ENCODE measurements around the gene GRIP2. TPM values are rescaled to one million over a fixed set of nuclear protein-coding genes. Genes with fewer than 3 reads are reported as not detected.

The GRIP2 gene
- total RNA-seq, 3 donors from 2014 or later, result 0.70 to 2.2 (median 1.6) TPM

DNA sequence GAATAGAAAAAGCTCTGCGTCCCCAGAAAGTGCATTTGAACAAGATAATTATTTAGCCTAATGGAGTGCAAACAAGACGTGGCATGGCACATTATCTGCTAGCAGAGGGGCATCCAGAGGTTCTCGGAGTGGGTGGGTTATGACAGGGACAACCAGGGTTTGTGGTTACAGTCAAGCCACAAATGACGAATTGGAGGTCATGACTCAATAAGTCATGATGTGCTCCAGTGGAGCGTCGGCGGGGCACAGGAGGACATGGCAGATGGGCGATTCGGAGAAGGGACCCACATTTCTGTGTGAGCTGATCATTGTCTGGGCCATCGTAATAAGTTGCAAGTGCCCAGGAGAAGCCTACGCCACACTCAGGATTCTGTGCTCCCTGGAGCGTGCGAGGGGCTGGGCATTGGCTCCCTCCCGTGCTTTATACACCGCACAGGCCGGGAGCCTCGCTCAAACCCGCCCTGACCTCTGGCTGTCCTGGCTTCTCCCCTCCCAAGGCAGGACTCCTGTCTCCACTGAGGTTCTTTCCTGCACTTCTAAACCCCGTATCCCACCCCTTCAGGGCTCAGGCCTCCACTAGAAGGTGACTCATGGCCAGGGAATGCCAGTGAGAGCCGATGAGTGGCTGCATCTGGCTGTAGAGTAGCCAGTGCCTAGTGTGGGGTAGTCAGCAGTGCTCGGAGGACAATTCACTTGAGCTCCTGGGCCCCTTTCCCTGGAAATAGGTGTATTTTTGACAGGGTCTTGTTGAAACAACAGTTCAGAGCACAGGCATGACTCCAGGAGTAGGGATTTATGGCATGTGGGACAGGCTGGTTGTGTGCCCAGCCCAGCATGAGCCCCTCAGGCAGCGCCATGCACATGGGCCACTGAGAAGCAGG is 67.4 kb downstream of the GRIP2 start:
- DNase-seq (peak in 1 of 3 donors; percentile 35), ATAC-seq (peak; percentile 63)
- H3K4me3 ChIP-seq, result no peak overlapping the region
- TF ChIP-seq, protein P1, sequence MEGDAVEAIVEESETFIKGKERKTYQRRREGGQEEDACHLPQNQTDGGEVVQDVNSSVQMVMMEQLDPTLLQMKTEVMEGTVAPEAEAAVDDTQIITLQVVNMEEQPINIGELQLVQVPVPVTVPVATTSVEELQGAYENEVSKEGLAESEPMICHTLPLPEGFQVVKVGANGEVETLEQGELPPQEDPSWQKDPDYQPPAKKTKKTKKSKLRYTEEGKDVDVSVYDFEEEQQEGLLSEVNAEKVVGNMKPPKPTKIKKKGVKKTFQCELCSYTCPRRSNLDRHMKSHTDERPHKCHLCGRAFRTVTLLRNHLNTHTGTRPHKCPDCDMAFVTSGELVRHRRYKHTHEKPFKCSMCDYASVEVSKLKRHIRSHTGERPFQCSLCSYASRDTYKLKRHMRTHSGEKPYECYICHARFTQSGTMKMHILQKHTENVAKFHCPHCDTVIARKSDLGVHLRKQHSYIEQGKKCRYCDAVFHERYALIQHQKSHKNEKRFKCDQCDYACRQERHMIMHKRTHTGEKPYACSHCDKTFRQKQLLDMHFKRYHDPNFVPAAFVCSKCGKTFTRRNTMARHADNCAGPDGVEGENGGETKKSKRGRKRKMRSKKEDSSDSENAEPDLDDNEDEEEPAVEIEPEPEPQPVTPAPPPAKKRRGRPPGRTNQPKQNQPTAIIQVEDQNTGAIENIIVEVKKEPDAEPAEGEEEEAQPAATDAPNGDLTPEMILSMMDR (IDR thresholded peaks at IDR 0.05), result no peak
- H3K4me1 ChIP-seq (ENCODE audit: low read depth), result no peaks in the 10 kb centered on the region
- H3K36me3 ChIP-seq (ENCODE audit: low read depth), result no peaks in the 10 kb centered on the region
- H3K9me3 ChIP-seq, result no peaks in the 10 kb centered on the region
- intact Hi-C loops (cut with DNase I, micrococcal nuclease), result loop anchor here in 1 of 2 donors (5.0 kb wide), 1 partner anchor 270 kb away; no protein-coding TSS in a partner anchor

DNA sequence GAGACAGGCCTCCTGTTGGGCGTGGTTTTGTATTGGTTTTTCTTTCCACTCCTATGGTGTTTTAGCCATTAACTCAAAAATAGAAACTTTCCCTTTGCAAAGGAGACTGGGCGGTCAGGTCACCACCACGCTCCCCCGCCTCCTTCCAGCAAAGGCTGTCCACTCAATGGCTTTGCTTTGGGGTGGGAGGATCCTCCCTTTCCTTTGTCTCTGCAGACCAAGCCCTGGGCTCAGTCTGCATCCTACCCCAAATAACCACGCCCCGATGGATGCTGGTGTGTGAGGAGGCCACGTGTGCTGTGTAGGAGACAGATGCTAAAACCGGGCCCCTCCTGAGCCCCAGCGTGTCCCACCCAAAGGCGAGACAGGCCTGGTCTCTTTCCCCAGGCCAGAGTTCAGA is 68.5 kb downstream of the GRIP2 start:
- intact Hi-C loops (cut with DNase I, micrococcal nuclease), result loop anchor here in 1 of 2 donors (5.0 kb wide), 1 partner anchor 269 kb away; no protein-coding TSS in a partner anchor
- Histone ChIP-seq H3K4me3 (no peak overlapping the region), H3K9me3 (no peaks in the 10 kb centered on the region), H3K36me3 (ENCODE audit: low read depth) (no peaks in the 10 kb centered on the region), H3K4me1 (ENCODE audit: low read depth) (no peaks in the 10 kb centered on the region)
- TF ChIP-seq, protein P1 (IDR thresholded peaks at IDR 0.05), result no peak
- no peak for DNase-seq
- ATAC-seq, result no peak

DNA sequence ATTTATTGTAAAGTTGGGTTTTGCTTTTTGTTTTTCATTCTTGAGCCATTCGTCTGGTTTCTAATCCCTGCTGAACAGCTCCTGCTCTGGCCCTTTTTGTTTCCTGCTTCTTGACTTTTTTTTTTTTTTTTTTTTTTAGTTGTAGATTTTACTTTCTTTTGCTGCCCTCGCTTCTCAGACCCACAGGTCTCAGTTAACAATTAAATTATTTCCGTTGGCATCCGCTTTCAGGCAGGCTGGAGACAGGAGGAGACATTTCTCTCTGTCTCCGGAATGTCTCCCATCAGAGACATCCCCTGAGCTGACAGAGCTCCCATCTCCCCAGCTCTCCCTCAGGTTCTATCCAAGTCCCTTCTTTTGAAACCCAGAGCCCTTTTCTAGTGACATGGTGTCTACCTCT is 69.1 kb downstream of the GRIP2 start:
- H3K9me3 ChIP-seq, result no peaks in the 10 kb centered on the region
- no peaks in the 10 kb centered on the region for H3K36me3 ChIP-seq (ENCODE audit: low read depth)
- no peaks in the 10 kb centered on the region for H3K4me1 ChIP-seq (ENCODE audit: low read depth)
- no peak for ATAC-seq
- TF ChIP-seq, protein P1 (IDR thresholded peaks at IDR 0.05), result no peak
- intact Hi-C loops (cut with DNase I, micrococcal nuclease), result loop anchor here in 1 of 2 donors (5.0 kb wide), 1 partner anchor 269 kb away; no protein-coding TSS in a partner anchor
- no peak overlapping the region for H3K4me3 ChIP-seq
- DNase-seq, result no peak

DNA sequence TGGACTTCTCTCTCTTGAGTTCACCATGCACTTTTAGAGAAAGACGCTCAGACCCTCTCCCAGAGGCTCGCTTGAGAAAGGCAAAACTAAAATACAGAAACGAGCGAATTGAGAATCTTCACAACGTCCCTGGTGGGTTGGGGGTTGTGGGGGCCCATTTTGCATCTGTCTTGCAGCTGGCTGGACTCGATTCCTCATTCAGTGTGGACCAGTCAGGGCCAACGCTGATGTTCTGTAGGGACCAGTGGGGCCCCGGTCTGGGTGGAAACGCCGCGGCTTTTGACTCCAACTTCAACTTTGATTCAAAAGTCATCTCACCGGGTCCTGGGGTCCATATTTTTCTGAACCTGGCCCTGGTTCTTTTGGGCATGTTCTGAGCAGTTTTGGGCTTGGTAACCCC is 69.7 kb downstream of the GRIP2 start:
- no peak for DNase-seq
- TF ChIP-seq, protein P1 (IDR thresholded peaks at IDR 0.05), result no peak
- Histone ChIP-seq H3K4me1 (ENCODE audit: low read depth) (no peaks in the 10 kb centered on the region), H3K4me3 (no peak overlapping the region), H3K36me3 (ENCODE audit: low read depth) (no peaks in the 10 kb centered on the region), H3K9me3 (no peaks in the 10 kb centered on the region)
- intact Hi-C loops (cut with DNase I, micrococcal nuclease), result loop anchor here in 1 of 2 donors (5.0 kb wide), 1 partner anchor 268 kb away; no protein-coding TSS in a partner anchor
- ATAC-seq, result no peak

DNA sequence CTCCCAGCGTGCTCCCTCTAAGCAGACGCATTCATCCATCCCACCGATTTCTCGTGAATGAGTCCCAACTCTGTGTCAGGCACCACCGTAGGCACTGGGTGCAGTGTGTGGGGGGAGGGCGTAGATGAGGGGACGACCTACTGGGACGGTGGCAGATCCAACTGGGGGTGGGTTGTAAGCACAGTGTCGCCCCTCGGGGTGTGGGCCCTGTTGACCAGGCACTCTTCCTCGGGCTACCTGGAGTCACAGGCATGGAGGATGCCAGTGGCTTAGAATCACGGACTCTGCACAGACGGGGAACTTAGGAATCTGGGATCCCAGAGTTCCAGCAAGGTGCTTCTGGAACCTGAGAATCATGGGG is 71.5 kb downstream of the GRIP2 start:
- TF ChIP-seq, protein P1 (IDR thresholded peaks at IDR 0.05), result no peak
- Histone ChIP-seq H3K9me3 (no peaks in the 10 kb centered on the region), H3K36me3 (ENCODE audit: low read depth) (no peaks in the 10 kb centered on the region), H3K4me1 (ENCODE audit: low read depth) (no peaks in the 10 kb centered on the region), H3K4me3 (no peak overlapping the region)
- ATAC-seq (no peak), DNase-seq (no peak)
- intact Hi-C loops (cut with DNase I, micrococcal nuclease), result loop anchor here (2.0 to 5.0 kb wide), 2 partner anchors 206 to 266 kb away; no protein-coding TSS in a partner anchor

Measured in mucosa of descending colon (tissue), 3 donors.